Small intestine (tissue), 7 donors: ENCODE measurements around the gene MED12L. TPM values are rescaled to one million over a fixed set of nuclear protein-coding genes. Genes with fewer than 3 reads are reported as not detected.
"Not testable (repeated sequence)": the region's sequence is repeated elsewhere in the genome, so short reads cannot be mapped to it uniquely, and the experiment has no call there.

Experiments used
- DNase-seq, 2 donors: peaks; one replicate each; pipeline versions ENCODE4 v3.0.0 to v3.0.0-alpha.2; 2013
- FAIRE-seq: peaks from 2 replicates; lab custom pipeline; 2012; peaks lifted over from hg19 to GRCh38; lab: Jason Lieb, UNC
- H3K27ac ChIP-seq, 3 donors: one replicate each; pipeline ENCODE4 v1.5.1; 2013; ENCODE audit warnings: low read length in 2 of 3, mild to moderate bottlenecking in 2 of 3, control low read depth in 1 of 3, inconsistent platforms in 1 of 3, low read depth in 1 of 3, moderate library complexity in 1 of 3
- H3K27me3 ChIP-seq, 3 donors: one replicate each; pipeline ENCODE4 v1.6.1; 2013; ENCODE audit warnings: low read length in 3 of 3, inconsistent platforms in 1 of 3; ENCODE audit not compliant: control insufficient read depth in 3 of 3, insufficient read depth in 3 of 3
- H3K36me3 ChIP-seq, 3 donors: one replicate each; pipeline ENCODE4 v1.6.1; 2013; ENCODE audit warnings: low read length in 3 of 3, inconsistent platforms in 1 of 3, low read depth in 1 of 3, mild to moderate bottlenecking in 1 of 3, moderate library complexity in 1 of 3; ENCODE audit not compliant: control insufficient read depth in 3 of 3, insufficient read depth in 2 of 3
- H3K4me1 ChIP-seq, 3 donors: one replicate each; pipeline ENCODE4 v1.6.1; 2013; ENCODE audit warnings: low read length in 2 of 3, inconsistent platforms in 1 of 3, low read depth in 1 of 3, mild to moderate bottlenecking in 1 of 3, moderate library complexity in 1 of 3; ENCODE audit not compliant: control insufficient read depth in 3 of 3, insufficient read depth in 2 of 3
- H3K4me3 ChIP-seq, 3 donors: one replicate each; pipeline ENCODE4 v1.5.1; 2013; ENCODE audit warnings: low read length in 3 of 3, control low read depth in 1 of 3, inconsistent platforms in 1 of 3, low read depth in 1 of 3, mild to moderate bottlenecking in 1 of 3, moderate library complexity in 1 of 3
- H3K9me3 ChIP-seq, 2 donors: one replicate each; pipeline ENCODE4 v1.6.1; 2013; ENCODE audit warnings: low read depth in 1 of 2, low read length in 1 of 2; ENCODE audit not compliant: control insufficient read depth in 2 of 2, insufficient read depth in 1 of 2
- WGBS, 3 donors: extraction: QIAGEN DNeasy Blood & Tissue Kit; methylation state at CpG; one replicate each; pipeline ENCODE4 v1.1.7; 2013; 5-methylcytosine and 5-hydroxymethylcytosine counted together
- polyA plus RNA-seq, 4 donors: library from polyadenylated mRNA; stranded (reverse) in 3 of 4; unstranded in 1 of 4; fragments of 200-250 nt in 3 of 4; fragments of 120-200 nt in 1 of 4; gene quantifications; one replicate each; pipeline versions ENCODE4 v1.2.1 to v1.2.3, GENCODE V29; 2013
- donor health status: healthy with polysubstance abuse.
- donor health status: control.
- donor health status: control.
- donor health status: Bipolar disorder and iron deficiency.
- donor health status: healthy.

Gene MED12L
- polyA plus RNA-seq, 4 donors, result 0.16 to 2.4 (median 0.36) TPM

DNA sequence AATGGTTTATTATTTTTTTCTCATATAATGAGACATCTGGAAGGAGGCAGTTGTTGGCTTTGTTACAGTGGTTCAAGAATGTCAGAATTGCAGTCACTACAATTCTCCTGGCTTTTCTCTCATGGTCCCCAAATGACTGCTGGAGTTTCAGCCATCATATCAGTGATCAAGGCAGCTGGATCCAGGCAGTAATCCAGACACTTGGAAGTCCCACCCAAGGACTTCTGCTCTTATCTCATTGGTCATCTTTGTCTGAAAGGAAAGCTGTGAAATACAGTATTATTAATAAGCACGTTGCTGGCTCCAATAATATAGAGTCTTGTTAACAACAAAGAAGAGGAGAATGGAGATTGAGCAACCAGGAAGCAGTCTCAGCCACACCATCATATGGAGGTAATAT is 22.9 kb upstream of the MED12L start:
- H3K4me3 ChIP-seq, result no peak overlapping the region
- DNase-seq (no peak), FAIRE-seq (no peak)
- no peak overlapping the region for H3K27ac ChIP-seq
- no peaks in the 10 kb centered on the region for H3K9me3 ChIP-seq
- H3K27me3 ChIP-seq, result no peaks in the 10 kb centered on the region
- H3K36me3 ChIP-seq, result no peaks in the 10 kb centered on the region
- no peaks in the 10 kb centered on the region for H3K4me1 ChIP-seq
- WGBS, 3 donors, result 13 to 29% (median 27%) methylated on average over 1 of the region's 1 CpG

DNA sequence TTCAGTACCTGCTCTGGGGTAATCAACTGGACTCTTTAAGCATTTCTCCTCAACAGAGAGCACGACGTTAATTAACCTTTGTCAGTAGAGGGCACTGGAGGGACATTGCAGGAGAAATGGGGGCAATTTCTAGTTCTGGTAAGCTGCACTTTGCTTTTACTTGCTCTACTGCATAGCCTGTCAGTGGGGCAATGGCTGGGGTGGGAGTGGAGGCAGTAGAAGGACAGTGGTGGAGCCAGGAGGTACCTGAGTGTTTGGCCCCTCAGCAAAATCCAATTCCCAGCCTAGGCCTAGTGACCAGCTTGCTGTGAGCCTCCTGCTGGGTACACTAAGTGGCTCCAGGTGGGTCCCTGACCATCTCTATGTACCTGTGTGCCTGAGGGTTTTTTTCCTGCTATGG is 18.3 kb upstream of the MED12L start:
- no peak for FAIRE-seq
- no peaks in the 10 kb centered on the region for H3K36me3 ChIP-seq
- no peaks in the 10 kb centered on the region for H3K27me3 ChIP-seq
- H3K4me3 ChIP-seq, result no peak overlapping the region
- H3K27ac ChIP-seq, result no peak overlapping the region
- DNase-seq, result peak; percentile 18 to 23
- H3K4me1 ChIP-seq, result no peaks in the 10 kb centered on the region
- WGBS, 3 donors, result 64 to 72% (median 67%) methylated on average over 2 of the region's 2 CpGs
- H3K9me3 ChIP-seq, result no peaks in the 10 kb centered on the region

DNA sequence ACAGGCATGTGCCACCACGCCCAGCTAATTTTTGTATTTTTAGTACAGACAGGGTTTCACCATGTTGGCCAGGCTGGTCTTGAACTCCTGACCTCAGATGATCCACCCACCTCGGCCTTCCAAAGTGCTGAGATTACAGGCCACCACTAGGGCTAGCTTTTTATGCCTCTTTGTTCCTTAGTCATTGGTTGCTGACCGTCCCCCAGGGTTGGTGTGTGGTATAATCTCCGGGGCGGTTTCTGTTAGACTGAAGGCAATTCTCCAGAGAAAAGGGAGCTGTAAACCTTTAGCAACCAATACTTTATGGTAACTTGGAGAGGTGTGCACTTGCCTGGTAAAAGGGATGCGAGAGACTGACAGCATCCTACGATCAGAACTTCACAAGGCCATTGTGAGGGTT is 12.6 kb upstream of the MED12L start:
- not testable (repeated sequence) for H3K27ac ChIP-seq, H3K9me3 ChIP-seq, H3K4me3 ChIP-seq, FAIRE-seq, H3K27me3 ChIP-seq, H3K36me3 ChIP-seq, DNase-seq, H3K4me1 ChIP-seq
- 85 to 86% (median 85%) methylated on average over 7 of the region's 7 CpGs for WGBS, 3 donors

DNA sequence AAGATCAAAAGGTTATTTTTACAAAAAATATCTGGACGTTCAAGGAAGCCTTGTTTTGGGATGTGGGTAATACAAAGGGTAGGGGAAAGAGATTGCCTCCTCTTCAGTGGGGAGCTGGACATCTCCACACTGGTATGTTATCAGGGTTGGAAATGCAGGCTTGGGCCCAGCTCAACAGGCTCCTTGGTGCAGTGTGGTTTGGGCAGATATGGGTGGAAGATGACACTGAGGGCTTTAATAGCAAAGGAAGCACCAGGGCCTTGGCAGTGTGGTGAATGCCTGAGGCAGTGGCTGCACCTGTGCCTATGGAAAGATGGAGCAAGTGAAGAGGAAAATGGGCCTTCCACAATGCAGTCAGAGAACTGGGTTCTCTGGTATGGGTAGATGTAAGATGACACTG is 11.2 kb upstream of the MED12L start:
- no peaks in the 10 kb centered on the region for H3K9me3 ChIP-seq
- no peak overlapping the region for H3K4me3 ChIP-seq
- H3K36me3 ChIP-seq, result no peaks in the 10 kb centered on the region
- FAIRE-seq (no peak), DNase-seq (no peak)
- WGBS, 3 donors, result 61 to 73% (median 66%) methylated on average over 1 of the region's 1 CpG
- H3K27me3 ChIP-seq, result peaks cover 0 to 5% (median 2%) of the 10 kb centered on the region in 3 donors
- H3K27ac ChIP-seq, result no peak overlapping the region
- H3K4me1 ChIP-seq, result no peaks in the 10 kb centered on the region

DNA sequence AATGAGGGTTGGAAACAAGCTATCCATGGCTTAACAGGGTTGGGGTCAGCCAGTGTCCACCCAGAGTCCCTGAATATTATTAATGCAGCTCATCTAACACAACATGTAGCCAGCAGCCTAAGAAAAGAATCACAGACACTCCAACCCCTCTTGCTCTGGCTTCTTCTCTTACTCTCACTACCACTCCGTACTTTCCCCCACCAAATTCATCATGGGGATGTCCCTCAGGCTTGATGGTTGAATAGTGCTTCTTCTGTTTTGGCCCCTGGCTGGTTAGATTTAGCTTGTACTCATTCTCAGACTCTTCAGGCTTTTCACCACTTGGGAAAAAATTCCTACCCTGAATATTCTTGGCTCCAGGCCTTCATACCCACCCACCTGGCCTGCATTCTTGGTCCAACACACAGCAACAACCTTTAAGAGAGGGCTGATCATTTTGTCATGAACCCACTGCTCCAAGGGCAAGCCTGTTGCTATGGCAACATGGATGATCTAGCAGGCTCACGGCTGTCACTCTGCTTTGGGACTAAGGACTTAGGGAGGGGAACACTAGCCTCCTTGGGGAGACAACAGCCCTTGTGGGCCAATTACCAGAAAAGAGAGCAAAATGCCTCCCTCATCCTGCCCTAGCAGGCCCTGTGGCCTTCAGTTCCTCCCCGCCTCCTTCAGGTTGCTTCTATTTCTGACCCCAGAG is 9.4 kb upstream of the MED12L start:
- Histone ChIP-seq H3K27ac (no peak overlapping the region), H3K9me3 (no peaks in the 10 kb centered on the region), H3K4me3 (no peak overlapping the region), H3K36me3 (no peaks in the 10 kb centered on the region), H3K4me1 (no peaks in the 10 kb centered on the region), H3K27me3 (peaks cover 0 to 5% (median 2%) of the 10 kb centered on the region in 3 donors)
- no peak for DNase-seq
- no peak for FAIRE-seq
- WGBS, 3 donors, result 75 to 82% (median 80%) methylated on average over 3 of the region's 3 CpGs

DNA sequence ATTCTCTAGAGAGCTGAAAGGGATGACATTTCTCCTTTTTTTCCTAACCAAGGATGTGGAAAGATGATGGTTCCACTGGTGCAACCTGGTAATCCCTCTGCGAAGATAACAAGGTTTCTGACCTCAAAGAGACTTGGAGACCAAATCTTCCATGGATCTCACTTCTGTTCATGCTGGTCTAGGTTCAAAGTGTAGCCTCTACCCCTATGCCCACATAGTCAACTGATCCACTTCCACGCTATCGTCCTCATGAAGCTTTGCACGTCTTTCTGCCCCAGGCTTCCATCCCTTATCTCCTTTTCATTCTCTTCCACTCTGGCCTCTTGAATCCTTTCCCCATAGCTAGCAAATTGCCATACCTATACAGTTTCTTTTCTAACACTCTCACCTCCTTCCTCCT is 8.8 kb upstream of the MED12L start:
- no peak for DNase-seq
- Histone ChIP-seq H3K9me3 (no peaks in the 10 kb centered on the region), H3K4me3 (no peak overlapping the region), H3K27me3 (peaks cover 0 to 5% (median 2%) of the 10 kb centered on the region in 3 donors), H3K36me3 (no peaks in the 10 kb centered on the region), H3K27ac (no peak overlapping the region), H3K4me1 (no peaks in the 10 kb centered on the region)
- no peak for FAIRE-seq
- WGBS, 3 donors, result 91 to 96% (median 92%) methylated on average over 4 of the region's 4 CpGs

DNA sequence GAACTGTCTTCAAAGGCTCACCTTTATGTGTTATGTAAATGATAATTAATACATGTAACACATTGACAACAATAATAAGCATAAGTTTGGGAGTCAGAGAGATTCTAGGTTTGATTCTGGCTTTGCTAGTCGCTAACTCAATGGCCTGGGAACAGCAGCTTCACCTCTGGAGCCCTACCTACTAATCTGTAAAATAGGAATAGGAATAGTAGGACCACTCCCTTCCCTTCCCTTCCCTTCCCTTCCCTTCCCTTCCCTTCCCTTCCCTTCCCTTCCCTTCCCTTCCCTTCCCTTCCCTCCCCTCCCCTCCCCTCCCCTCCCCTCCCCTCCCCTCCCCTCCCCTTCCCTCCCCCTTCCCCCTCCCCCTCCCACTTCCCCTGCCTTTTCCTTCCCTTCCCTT is 4.4 kb upstream of the MED12L start:
- 52 to 85% (median 80%) methylated on average over 1 of the region's 1 CpG for WGBS, 3 donors
- H3K27me3 ChIP-seq, result peaks cover 0 to 26% (median 4%) of the 10 kb centered on the region in 3 donors
- not testable (repeated sequence) for FAIRE-seq

DNA sequence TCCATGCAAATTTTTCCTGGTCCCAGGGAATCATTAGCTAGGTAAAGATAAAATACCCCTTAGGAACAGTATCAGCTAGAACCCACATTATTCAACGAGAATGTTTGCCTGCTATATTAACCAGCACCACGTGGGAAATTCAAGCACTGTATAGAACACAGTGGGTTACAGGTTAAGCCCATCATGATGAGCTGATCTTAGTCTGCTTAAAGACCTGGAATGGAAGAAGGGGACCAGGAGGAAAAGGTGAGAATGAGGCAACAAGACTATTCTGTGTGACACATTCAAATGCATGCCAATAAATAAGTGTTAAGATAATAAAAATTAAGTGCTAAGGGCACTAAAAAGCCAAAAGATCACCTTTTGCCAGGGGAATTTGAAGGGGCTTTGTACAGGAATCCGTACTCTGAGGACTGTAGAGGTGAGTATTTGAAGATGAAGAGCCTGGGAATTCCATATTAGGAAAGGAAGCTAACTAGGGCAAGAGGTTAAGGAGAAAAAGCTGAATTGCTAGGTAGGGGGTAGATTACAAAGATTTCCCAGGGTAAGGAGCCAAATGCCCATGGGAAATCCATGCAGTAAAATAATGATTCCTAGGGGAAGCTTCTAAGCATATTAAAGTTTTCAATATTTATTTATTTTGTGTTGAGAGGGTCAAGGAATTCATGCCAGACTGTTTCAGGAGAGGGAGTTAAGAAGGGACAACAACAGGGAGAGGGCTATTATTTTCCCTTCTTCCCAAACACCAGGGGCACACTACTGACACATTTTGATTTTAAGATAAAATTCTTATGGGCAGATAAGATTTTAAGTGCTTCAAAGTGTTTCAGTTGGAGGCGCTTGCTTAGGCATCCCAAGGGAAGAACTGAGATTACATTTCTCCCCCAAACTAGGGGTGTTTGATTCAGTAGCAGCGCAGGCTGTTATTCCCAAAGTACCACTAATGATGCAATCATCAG is 2.3 kb upstream of the MED12L start:
- 47 to 52% (median 48%) methylated on average over 5 of the region's 5 CpGs for WGBS, 3 donors
- H3K4me3 ChIP-seq, result no peak overlapping the region
- H3K9me3 ChIP-seq, result no peaks in the 10 kb centered on the region
- no peak overlapping the region for H3K27ac ChIP-seq
- H3K4me1 ChIP-seq, result peaks cover 0 to 4% (median 0%) of the 10 kb centered on the region in 3 donors
- no peak for FAIRE-seq
- no peaks in the 10 kb centered on the region for H3K36me3 ChIP-seq
- DNase-seq, result no peak
- H3K27me3 ChIP-seq, result peaks cover 0 to 26% (median 2%) of the 10 kb centered on the region in 3 donors

More for the DNA sequence above, 4.4 kb upstream of the MED12L start:
- not testable (repeated sequence) for H3K9me3 ChIP-seq, H3K4me1 ChIP-seq, H3K4me3 ChIP-seq, DNase-seq, H3K36me3 ChIP-seq, H3K27ac ChIP-seq
